Stimulated activated CD4-positive, alpha-beta T cell treated with anti-CD3 and anti-CD28 coated beads, Interleukin-1b, Interleukin-23, amount 100 ng/mL, for 24 hours (primary cell): ENCODE measurements around the gene RTN4IP1.
"Not testable (repeated sequence)": the region's sequence is repeated elsewhere in the genome, so short reads cannot be mapped to it uniquely, and the experiment has no call there.

ENCODE experiments used
- DNase-seq, 4 experiments: peaks; one replicate each; pipeline ENCODE4 v3.0.0-alpha.2; 2020; ENCODE audit warnings: low read depth in 4 of 4, low spot score in 1 of 4

Gene RTN4IP1

GRCh38 chr6:106628658-106629102 is 618 bp downstream of the RTN4IP1 start:
- DNase-seq = no peak

GRCh38 chr6:106627760-106628159 is 1.5 kb downstream of the RTN4IP1 start:
- DNase-seq = not testable (repeated sequence)

- DNase-seq = no peak
Observed at GRCh38 chr6:106626485-106626884, 2.8 kb downstream of the RTN4IP1 start.

- DNase-seq = no peak
Observed at GRCh38 chr6:106623039-106623438, 6.3 kb downstream of the RTN4IP1 start.

- DNase-seq = no peak
Observed at GRCh38 chr6:106622412-106622811, 6.9 kb downstream of the RTN4IP1 start.

- DNase-seq = no peak
Observed at GRCh38 chr6:106620931-106621672, 8.2 kb downstream of the RTN4IP1 start.

GRCh38 chr6:106619223-106619622 is 10.1 kb downstream of the RTN4IP1 start:
- DNase-seq = no peak

- no peak for DNase-seq
Observed at GRCh38 chr6:106618324-106618723, 11.0 kb downstream of the RTN4IP1 start.

GRCh38 chr6:106617857-106618256 is 11.4 kb downstream of the RTN4IP1 start:
- DNase-seq = no peak

GRCh38 chr6:106617302-106617701 is 12.0 kb downstream of the RTN4IP1 start:
- no peak for DNase-seq

GRCh38 chr6:106614592-106615257 is 14.6 kb downstream of the RTN4IP1 start:
- DNase-seq = no peak

- DNase-seq = no peak
Observed at GRCh38 chr6:106614166-106614565, 15.1 kb downstream of the RTN4IP1 start.

- DNase-seq = no peak
Observed at GRCh38 chr6:106613590-106613989, 15.7 kb downstream of the RTN4IP1 start.

GRCh38 chr6:106612671-106613416 is 16.5 kb downstream of the RTN4IP1 start:
- DNase-seq = no peak

- no peak for DNase-seq
Observed at GRCh38 chr6:106611030-106611429, 18.3 kb downstream of the RTN4IP1 start.

GRCh38 chr6:106609699-106610098 is 19.6 kb downstream of the RTN4IP1 start:
- no peak for DNase-seq

GRCh38 chr6:106608080-106608668 is 21.1 kb downstream of the RTN4IP1 start:
- DNase-seq = peak in 1 of 4 experiments; percentile 8

- no peak for DNase-seq
Observed at GRCh38 chr6:106600329-106600728, 29.0 kb downstream of the RTN4IP1 start.

GRCh38 chr6:106599440-106599839 is 29.9 kb downstream of the RTN4IP1 start:
- no peak for DNase-seq

- DNase-seq = no peak
Observed at GRCh38 chr6:106591111-106591825, 38.0 kb downstream of the RTN4IP1 start.

- not testable (repeated sequence) for DNase-seq
Observed at GRCh38 chr6:106588937-106589336, 40.4 kb downstream of the RTN4IP1 start.
